ENCODE data around the gene BLVRB.
"Not testable (repeated sequence)": the region's sequence is repeated elsewhere in the genome, so short reads cannot be mapped to it uniquely, and the experiment has no call there.

BLVRB gene

GRCh38 chr19:40465557-40466218 is at the start of gene BLVRB:
BLVRB (minus strand) TSS chr19:40465745; CDS start chr19:40465688, 57 bp downstream.
- in situ Hi-C loops (cut with MboI; ENCODE audit: low sequenced_read_pairs), result no loop called here

GRCh38 chr19:40513741-40514315 is 48.3 kb upstream of the BLVRB start:
- in situ Hi-C loops (cut with MboI; ENCODE audit: low sequenced_read_pairs), result no loop called here

GRCh38 chr19:40513345-40513678 is 47.8 kb upstream of the BLVRB start:
- in situ Hi-C loops (cut with MboI; ENCODE audit: low sequenced_read_pairs), result no loop called here

GRCh38 chr19:40512473-40513344 is 47.2 kb upstream of the BLVRB start:
- in situ Hi-C loops (cut with MboI; ENCODE audit: low sequenced_read_pairs), result no loop called here

GRCh38 chr19:40512110-40512472 is 46.5 kb upstream of the BLVRB start:
- in situ Hi-C loops (cut with MboI; ENCODE audit: low sequenced_read_pairs), result no loop called here

- in situ Hi-C loops (cut with MboI; ENCODE audit: low sequenced_read_pairs), result no loop called here
These were observed 45.9 kb upstream of the BLVRB start for GRCh38 chr19:40511487-40511886.

- in situ Hi-C loops (cut with MboI; ENCODE audit: low sequenced_read_pairs), result no loop called here
These were observed 45.1 kb upstream of the BLVRB start for GRCh38 chr19:40510526-40511115.

- in situ Hi-C loops (cut with MboI; ENCODE audit: low sequenced_read_pairs), result no loop called here
These were observed 43.3 kb upstream of the BLVRB start for GRCh38 chr19:40508739-40509260.

GRCh38 chr19:40507892-40508291 is 42.3 kb upstream of the BLVRB start:
- in situ Hi-C loops (cut with MboI; ENCODE audit: low sequenced_read_pairs), result no loop called here

GRCh38 chr19:40506099-40506498 is 40.6 kb upstream of the BLVRB start:
- in situ Hi-C loops (cut with MboI; ENCODE audit: low sequenced_read_pairs), result no loop called here

GRCh38 chr19:40503320-40503695 is 37.8 kb upstream of the BLVRB start:
- in situ Hi-C loops (cut with MboI; ENCODE audit: low sequenced_read_pairs), result no loop called here

- in situ Hi-C loops (cut with MboI; ENCODE audit: low sequenced_read_pairs), result no loop called here
These were observed 37.2 kb upstream of the BLVRB start for GRCh38 chr19:40502647-40503319.

GRCh38 chr19:40502081-40502480 is 36.5 kb upstream of the BLVRB start:
- in situ Hi-C loops (cut with MboI; ENCODE audit: low sequenced_read_pairs), result no loop called here

- in situ Hi-C loops (cut with MboI; ENCODE audit: low sequenced_read_pairs), result no loop called here
These were observed 36.1 kb upstream of the BLVRB start for GRCh38 chr19:40501599-40501998.

- in situ Hi-C loops (cut with MboI; ENCODE audit: low sequenced_read_pairs), result not testable (repeated sequence)
These were observed 35.4 kb upstream of the BLVRB start for GRCh38 chr19:40500678-40501530.

GRCh38 chr19:40499320-40499719 is 33.8 kb upstream of the BLVRB start:
- in situ Hi-C loops (cut with MboI; ENCODE audit: low sequenced_read_pairs), result no loop called here

GRCh38 chr19:40497214-40497613 is 31.7 kb upstream of the BLVRB start:
- in situ Hi-C loops (cut with MboI; ENCODE audit: low sequenced_read_pairs), result no loop called here

GRCh38 chr19:40494191-40494838 is 28.8 kb upstream of the BLVRB start:
- in situ Hi-C loops (cut with MboI; ENCODE audit: low sequenced_read_pairs), result no loop called here

- in situ Hi-C loops (cut with MboI; ENCODE audit: low sequenced_read_pairs), result no loop called here
These were observed 28.2 kb upstream of the BLVRB start for GRCh38 chr19:40493778-40494177.

- in situ Hi-C loops (cut with MboI; ENCODE audit: low sequenced_read_pairs), result no loop called here
These were observed 26.7 kb upstream of the BLVRB start for GRCh38 chr19:40492274-40492673.
